ENCODE results near the gene PHLDA3. TPM values are rescaled to one million over a fixed set of nuclear protein-coding genes. Genes with fewer than 3 reads are reported as not detected.

The PHLDA3 gene
- polyA plus RNA-seq (2013, experiment 1 of 2; ENCODE audit: insufficient read length): 95.9 TPM
- 91.9 TPM for polyA plus RNA-seq (2013, experiment 2 of 2; ENCODE audit: insufficient read length)

DNA sequence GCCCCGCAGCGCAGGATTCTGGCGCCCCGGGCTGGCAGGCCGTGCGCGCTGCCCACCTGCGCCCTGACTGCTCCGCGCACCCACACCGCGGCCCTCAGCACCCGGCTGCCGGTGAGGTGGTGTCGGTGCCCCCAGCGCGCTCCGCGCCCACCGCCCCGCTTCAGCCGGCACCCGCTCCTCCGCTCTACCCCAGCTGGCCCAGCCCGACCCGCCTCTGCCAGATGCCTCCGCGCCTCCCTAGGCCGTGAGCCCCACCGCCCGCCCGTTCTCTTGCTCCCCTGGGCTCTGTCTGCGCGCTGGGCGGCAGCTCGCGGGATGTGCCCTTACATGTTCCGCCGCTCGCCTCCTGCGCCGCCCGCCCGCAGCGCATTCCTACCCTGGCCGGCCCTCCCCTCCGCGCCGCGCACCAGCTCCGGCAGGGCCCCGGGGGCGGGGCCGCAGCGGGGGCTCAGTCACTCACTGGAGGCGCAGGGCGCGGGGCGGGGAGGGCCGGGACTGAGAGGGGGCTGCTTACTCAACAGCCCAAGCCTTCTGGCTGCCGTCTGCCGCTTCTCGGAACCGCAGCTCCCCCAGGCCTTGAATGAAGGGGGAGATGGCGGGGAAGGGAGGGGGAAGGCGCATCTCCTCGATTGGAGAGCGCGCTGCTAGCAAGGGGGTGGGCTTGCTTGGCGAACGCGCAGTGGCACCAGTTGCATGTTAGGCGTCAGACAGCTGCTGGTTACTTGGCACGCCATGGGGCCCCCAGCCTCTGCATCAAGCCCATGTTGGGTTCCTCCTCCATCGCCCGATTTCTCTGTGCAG lies at the start of gene PHLDA3:
TSS of gene PHLDA3 (minus strand) at position 345 of the 801 bp plus-strand sequence. CDS start 402 bp downstream, outside the sequence.
- DNase-seq: peak; percentile 95

DNA sequence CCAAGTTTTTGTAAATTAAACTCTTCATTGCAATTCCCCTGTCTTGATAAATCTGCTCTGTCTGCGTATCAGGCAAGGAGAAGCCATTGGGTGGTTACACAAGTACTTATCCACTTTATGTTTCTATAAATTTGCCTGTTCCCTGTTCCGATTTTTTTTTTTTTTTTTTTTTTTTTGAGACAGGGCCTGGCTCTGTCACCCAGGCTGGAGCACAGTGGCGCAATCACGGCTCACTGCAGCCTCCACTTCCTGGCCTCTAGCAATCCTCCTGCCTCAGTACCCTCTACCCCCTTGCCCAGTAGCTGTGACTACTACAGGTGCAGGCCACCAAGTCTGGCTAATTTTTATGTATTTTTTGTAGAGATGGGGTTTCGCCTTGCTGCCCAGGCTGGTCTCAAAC lies 49.1 kb upstream of the PHLDA3 start:
- no peak for DNase-seq

DNA sequence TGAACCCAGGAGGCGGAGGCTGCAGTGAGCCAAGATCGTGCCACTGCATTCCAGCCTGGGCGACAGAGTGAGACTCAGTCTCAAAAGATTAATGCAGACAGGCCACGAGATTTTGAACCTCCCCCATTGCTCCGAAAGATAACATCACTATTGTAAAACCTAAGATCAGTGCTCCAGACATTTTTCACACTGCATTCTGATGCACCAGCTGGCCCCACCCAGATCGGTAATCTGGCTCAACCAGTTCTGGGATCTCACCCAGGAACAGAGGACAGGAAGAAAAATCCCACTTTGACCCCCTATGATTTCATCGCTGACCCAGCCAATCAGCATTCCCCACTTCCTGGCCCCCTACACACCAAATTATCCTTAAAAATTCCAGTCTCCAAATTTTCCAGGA lies 48.6 kb upstream of the PHLDA3 start:
- no peak for DNase-seq

DNA sequence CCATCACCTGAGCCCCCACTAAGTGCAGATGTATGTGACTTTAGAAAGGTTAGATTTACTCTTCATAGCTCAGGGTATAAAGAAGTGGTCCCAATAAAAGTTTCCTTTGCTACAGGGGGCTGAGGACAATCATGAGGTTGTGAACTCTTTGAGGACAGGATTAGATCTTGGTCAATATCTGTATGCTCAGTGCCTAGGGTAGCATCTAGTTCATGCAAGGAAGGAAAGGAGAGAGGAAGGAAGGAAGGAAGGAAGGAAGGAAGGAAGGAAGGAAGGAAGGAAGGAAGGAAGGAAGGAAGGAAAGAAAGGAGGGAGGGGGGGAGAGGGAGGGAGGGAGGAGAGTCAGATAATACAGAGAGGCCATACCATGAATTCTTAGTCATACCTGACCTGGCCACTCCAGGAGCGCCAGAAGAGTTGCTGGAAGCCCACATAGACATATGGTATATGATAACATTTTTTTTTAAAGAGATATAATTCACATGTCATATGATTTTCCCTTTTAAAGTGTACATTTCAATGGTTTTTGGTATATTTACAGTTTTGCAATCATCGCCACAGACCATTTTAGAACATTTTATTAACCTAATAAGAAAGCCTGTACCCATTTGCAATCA lies 47.6 kb upstream of the PHLDA3 start:
- DNase-seq: no peak

DNA sequence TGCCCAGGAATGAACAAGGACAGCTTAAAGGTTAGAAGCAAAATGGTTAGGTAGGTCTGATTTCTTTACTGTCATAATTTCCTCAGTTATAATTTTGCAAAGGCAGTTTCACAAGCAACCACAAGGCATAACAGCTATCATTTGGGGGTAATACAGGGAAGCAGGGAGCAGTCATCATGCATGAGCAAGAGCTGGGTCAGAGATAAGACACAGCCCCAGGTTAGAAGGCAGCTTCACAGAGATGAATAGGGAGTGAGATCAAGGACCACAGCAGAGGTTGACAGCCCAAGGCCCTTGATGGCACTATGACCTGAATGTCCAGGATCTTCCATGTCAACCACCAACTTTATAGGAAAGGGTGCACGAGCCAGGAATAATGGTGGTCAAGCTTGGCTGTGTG lies 46.9 kb upstream of the PHLDA3 start:
- DNase-seq: no peak

DNA sequence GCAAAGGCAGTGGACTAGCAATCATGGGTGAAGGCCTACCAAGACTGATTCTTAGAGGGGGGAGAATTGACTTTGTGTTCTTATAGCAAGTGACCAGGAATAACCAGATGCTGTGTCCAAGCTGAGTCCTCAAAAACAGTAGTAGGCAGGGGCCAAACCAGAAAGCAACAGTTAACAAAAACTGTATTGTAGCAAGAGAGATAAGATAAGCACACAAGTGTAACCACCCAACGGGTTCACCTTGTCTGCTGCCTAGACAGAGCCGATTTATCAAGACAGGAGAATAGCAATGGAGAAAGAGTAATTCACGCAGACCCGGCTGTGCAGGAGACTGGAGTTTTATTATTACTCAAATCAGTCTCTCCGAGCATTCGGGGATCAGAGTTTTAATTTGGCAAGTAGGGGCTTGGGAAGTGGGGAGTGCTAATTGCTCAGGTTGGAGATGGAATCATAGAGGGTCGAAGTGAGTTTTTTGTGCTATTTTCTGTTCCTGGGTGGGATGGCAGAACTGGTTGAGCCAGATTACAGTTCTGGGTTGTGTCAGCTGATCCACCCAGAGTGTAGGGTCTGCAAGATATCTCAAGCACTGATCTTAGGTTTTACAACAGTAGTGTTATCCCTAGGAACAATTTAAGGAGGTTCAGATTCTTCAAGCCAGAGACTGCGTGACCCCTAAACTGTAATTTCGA lies 46.2 kb upstream of the PHLDA3 start:
- no peak for DNase-seq

DNA sequence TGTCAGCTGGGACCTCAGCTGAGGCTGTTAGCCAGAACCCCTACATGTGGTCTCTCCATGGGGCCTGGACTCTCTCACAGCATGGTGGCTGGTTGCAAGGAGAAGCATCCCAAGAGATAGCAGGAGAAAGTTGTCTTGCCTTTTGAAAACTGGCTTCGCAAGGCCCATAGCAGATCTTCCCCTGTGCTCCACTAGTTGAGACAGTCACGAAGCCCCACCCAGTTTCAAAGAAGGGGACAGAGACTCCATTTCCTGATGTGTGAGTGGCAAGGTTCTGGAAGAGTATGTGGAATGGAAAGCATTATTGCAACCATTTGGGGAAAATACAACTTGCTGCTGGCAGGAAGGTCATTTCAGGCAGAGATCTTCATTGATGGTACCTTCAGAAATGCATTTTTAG lies 45.5 kb upstream of the PHLDA3 start:
- no peak for DNase-seq

DNA sequence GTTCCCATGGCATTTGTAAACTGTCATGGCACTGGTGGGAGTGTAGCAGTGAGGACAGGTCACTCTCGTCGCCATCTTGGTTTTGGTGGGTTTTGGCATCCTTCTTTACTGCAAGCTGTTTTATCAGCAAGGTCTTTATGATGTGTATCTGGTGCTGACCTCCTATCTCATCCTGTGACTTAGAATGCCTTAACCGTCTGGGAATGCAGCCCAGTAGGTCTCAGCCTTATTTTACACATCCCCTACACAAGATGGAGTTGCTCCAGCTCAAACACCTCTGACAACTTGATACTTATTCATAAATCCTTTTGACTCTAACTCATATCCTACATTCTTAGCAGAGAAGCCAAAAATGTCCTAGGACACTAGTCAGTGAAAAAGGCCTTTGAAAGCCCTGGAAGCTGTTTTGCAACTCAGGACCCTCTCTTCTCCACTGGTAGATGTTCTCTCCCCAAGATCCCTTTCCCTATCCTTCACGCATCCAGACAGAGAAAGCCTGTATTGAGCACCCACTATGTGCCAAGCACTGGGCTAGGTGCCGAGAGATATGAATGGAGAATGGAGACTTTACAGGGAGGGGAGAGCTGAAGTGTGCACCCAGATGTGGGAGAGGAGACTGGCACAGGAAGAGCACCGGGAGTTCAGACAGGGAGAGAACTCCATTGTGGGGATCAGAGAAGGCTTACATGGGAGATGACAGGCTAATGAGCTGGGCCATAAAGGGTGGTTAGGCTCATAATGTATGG lies 44.7 kb upstream of the PHLDA3 start:
- no peak for DNase-seq

DNA sequence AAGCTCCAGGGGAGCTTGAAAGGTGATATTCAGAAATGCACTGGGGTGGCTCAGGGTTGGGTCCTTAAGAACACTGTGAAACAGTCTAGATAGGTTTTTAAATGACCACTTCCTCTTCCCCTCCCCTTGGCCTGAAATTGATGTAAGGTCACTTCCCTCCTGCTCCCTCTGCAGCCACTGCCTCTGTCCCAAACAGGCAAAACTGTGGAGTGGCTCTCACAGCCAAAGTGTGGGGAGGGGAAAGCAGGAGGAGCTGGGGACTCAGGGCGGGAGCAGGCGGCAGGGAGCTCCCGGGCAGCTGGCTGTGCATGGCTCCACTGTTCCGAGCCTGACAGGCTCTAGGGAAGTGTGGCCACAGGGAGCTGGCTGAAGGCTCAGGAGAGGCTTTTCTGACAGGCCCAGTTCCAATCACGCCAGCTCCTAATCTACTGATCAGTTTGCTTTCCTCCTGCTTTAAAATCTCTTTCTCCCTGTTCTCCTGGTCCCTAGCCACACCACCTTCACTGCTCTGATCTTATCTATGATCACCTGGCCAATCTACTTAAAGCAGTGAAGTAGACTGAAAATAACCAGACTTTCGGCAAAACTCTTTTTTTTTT lies 43.1 kb upstream of the PHLDA3 start:
- DNase-seq: no peak

DNA sequence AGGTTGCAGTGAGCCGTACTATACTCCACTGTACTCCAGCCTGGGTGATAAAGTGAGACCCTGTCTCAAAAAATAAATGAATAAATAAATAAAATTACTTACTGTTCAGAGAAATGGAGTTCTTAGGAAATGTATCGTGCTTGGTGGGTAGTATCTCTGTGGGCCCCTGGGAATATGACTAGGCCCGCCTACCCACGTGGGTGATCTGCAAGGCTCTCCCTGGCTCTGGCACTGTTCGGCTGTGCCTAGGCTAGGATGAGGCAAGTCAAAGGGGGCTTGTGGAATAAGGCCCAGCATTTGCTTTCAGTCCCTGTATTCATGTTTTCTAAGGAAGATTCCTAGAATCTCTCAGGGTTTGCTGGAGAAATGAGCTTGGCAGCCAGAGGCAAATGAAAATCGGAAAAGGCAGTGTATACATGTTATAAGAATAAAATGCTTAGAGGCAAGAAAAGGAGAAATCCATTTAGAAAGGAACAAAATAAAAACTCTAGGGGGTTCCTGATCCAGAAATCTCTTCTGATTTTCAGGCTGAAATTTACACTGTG lies 42.5 kb upstream of the PHLDA3 start:
- no peak for DNase-seq

DNA sequence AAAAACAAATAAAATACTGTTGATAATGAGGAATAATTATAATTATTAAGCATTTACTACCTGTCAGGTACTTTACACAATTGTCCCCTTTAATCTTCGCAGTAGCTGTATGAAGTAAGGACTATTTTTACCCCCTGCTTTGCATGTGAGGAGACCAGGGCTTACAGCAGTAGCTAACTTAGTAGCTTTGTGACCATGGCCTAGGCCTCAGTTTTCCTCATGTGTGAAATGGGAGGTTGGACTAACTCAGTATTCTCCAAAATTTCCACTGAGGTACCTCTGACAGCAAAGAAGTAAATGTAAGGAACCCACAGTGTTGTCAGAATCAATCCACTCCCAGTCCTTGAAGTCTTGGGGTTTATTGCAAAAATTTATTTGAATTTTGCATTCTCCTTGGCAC lies 41.7 kb upstream of the PHLDA3 start:
- DNase-seq: no peak

DNA sequence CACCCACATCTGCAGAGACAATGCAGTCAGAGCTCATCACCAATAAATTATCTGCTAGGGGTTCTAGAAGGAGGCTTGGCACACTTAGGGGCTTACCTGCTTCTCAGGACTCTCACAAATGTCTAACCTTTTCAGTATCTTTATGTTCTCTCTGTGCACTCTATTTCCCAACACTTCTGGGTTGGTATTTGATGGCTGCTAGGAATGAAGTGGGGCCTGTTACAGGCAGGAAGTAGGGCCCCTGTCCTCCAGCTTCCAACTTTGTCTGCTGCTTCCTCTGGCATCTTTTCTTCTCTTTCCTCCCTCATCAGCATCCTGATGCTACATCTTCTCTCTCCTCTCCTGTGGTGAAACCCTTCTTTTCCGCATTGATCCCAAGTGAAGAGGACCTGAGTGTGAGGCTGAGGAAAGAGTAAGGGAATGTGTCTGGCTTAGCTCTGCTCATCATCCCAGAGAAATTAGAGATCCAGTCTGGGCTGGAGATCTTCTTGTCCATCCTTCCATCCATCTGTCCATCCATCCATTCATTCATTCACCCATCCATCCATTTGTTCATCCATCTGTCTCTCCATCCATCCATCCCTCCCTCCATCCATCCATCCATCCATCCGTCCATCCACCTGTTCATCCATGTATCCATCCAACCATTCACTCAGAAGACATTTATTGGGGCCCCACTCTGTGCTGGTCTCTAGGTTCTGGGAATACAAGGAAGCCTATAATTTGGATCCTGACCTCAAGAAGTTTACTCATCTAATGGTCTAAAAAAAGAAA lies 40.8 kb upstream of the PHLDA3 start:
- DNase-seq: no peak

DNA sequence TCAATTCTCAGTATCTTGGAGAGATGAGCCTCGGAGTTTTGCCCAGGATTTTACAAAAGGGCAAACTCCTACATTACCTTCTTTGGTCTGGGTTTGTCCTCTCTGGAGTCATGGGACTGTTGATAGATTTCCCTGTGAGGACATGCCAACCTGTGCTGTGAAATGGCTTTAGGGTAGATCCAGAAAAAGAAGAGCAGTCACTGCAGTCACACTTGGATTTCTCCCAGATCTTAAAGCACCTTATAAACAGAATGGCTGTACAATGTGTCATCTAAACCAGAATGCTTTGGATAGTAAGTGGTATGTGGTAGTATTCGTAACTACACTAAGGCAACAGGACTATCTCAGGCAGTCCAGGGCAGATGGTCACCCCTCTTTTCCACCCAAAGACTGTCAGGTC lies 39.8 kb upstream of the PHLDA3 start:
- peak; percentile 56 for DNase-seq

DNA sequence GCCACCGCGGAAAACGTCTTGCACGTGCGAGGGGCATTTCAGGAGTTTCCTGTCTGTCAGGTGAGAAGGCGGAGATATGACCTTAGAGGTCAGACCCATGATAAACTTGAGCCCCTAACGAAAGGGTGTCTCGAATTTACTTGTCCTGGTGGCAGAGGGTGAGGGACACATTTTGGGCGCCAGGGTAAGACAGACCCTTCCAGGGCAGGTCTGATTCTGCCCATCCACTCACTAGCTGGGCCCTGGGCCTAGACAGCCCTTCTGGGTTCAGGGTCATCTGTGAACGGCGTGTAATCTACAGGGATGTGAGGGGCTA lies 38.3 kb upstream of the PHLDA3 start:
- no peak for DNase-seq

DNA sequence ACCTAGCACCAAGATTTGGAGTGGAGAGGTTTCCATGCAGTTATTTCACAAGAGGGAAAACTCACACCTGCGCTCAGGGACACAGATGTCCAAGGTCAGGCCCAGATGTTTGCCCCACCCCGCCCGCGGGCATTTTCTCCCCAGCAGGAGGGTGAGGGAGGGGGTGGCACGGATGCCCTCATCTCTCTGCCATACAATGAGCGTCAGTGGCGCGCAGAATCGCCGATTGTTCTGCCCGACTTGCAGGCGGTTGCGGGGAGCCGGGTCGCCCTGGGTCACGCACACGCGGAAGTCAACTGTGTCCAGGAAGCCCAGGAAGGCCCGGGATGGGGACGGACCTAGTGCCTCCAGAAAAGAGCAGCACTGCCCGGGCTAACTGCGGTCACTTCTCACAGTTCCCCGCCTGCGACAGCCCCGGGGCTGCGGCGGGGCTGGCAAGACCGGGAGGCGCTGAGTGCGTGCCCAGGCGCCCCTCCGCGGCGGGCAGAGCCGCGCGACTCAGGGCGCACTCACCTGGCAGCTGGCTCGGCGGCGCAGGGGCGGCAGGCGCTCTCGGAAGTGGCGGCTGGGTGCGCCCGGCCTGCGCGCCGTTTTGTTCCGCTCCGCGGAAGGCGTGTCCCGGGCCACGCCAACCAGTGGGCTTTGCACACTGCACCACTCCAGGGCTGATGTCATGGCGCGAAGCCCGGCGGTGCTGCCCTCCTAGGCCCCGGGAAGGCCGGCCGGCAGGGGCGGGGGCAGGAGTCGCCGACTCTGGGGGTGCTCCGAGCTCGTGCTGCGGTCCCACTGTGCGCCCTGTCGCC lies 37.8 kb upstream of the PHLDA3 start, which contains the start of gene CSRP1:
TSS of gene CSRP1 (minus strand) at position 567 of the 803 bp plus-strand sequence. CDS start 10,820 bp downstream, outside the sequence.
- peak; percentile 92 for DNase-seq

DNA sequence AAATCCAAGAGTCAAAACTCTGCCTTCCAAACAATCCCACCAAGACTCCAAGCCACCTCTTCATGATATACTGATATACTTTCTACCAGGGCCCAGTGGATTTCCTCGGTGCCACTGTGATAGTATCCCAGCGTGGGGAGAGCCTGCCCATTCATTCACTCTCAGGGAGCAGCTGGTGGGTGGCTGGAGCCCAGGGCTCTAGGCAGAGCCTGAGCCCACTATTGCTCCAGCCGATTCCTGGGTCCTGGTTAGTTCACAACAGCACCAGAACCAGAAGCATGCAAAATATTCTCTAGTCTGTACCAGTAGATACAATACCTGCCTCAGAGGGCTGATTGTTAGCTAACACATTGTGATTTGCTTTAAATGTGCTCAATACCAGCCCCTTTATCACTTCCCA lies 37.1 kb upstream of the PHLDA3 start:
- no peak for DNase-seq

DNA sequence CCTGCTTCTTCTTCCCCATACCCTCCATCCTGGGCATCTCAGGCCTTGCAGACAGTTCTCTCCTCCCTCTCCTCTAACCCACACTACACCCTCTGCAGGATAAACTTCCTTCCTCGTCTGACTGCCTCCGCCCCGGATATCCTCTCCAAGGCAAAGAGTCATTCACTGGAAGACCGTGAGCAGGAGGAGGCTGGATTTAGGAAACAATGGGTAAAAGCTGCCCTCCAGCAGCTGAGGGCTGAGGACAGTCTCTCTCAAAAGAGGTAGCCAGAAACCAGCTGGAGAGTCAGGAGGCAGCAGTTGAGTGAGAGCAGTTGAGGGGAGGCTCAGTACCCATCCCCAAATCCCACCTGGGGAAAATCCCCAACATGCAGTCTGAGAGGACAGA lies 36.5 kb upstream of the PHLDA3 start:
- DNase-seq: peak; percentile 74

DNA sequence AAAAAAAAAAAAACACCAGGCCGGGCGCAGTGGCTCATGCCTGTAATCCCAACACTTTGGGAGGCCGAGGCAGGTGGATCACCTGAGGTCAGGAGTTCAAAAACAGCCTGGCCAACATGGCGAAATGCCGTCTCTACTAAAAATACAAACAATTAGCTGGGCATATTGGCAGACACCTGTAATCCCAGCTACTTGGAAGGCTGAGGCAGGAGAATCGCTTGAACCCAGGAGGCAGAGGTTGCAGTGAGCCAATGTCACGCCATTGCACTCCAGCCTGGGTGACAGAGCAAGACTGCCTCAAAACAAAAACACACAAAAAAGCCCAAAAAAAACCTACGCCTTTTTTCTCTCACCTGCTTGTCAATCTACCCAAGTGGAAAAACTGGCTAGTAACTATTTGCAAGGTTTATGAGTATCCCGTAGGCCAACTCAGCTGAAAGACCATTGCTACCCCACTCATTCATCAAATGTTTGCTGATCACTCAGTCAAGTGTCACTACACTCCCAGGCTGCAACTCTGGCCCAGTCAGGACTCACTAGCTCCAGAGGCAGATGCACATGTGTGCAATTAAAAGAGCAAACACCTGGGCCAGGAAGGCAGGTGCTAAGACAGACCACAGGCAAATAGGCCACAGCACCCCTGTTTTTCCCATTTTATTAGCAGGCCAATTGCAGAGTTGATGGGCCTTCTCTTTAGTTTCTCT lies 36.0 kb upstream of the PHLDA3 start:
- no peak for DNase-seq

DNA sequence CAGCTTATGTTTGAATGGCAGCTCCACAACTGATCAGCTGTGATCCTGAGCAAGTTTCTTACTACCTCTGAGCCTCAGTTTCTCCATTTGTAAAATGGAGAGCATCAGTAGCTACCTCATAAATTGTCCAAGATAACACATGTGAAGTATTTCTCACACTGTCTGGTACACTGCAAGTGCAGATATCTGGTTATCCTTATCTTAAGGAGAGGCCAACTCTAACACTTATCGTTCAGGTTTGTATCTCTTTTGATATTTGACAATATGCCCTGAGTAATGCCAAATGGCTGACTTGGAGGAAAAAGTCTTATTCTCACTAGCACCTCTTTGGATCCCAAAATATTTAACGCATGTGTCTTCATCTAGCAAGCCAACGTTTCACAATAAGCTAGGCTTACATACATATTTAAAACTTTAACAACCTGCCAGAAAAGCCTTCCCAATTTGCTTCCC lies 35.2 kb upstream of the PHLDA3 start:
- DNase-seq: no peak
